T-cell (primary cell): Measurements from ENCODE around the gene DLX4. TPM values are rescaled to one million over a fixed set of nuclear protein-coding genes. Genes with fewer than 3 reads are reported as not detected.

Experiments used
- ATAC-seq, 4 experiments: fragments of 200-7000 bp in 3 of 4; fragments of 150-1000 bp in 1 of 4; cut with Tn5 transposase; replicated peaks in 1 of 4; 1 replicate in 3 of 4; 2 replicates in 1 of 4; pipeline ENCODE4 v1.10.0; 2021; ENCODE audit warnings: moderate library complexity in 3 of 4, mild to moderate bottlenecking in 2 of 4, moderate number of reproducible peaks in 1 of 4
- CTCF ChIA-PET, 2 donors: fragments of 300-600 bp; sonication (Branson Sonifier 250); formaldehyde crosslinking; loops; one replicate each; lab custom pipeline; 2022; ENCODE audit warnings: antibody characterized with exemption in 2 of 2; lab: Charles Lee
- POLR2A ChIA-PET, 2 donors: fragments of 300-600 bp; sonication (Branson Sonifier 250); formaldehyde crosslinking; loops; one replicate each; lab custom pipeline; 2022; ENCODE audit warnings: antibody characterized with exemption in 2 of 2; lab: Charles Lee
- DNase-seq, 35 experiments: peaks; one replicate each; pipeline versions ENCODE4 v3.0.0 to v3.0.0-alpha.2; 2013 to 2023
- H3K27ac ChIP-seq: one replicate; pipeline ENCODE4 v1.5.1; 2013; ENCODE audit warnings: low read length
- H3K27me3 ChIP-seq, 2 experiments: replicated peaks in 1 of 2; 1 replicate in 1 of 2; 2 replicates in 1 of 2; pipeline versions ENCODE4 v1.6.1 to v1.7.0; 2013; ENCODE audit warnings: low read length in 1 of 2, mixed read lengths in 1 of 2; ENCODE audit not compliant: control insufficient read depth in 2 of 2, insufficient read depth in 2 of 2; ENCODE audit errors: extremely low read depth in 1 of 2
- H3K36me3 ChIP-seq, 2 donors: 1 replicate in 1 of 2; 2 replicates in 1 of 2; pipeline versions ENCODE4 v1.6.1 to v1.7.0; 2013; ENCODE audit warnings: low read length in 1 of 2; ENCODE audit not compliant: control insufficient read depth in 2 of 2, insufficient read depth in 1 of 2; ENCODE audit errors: extremely low read depth in 1 of 2
- H3K4me1 ChIP-seq, 2 experiments: 1 replicate in 1 of 2; 2 replicates in 1 of 2; pipeline versions ENCODE4 v1.6.1 to v1.7.0; 2013; ENCODE audit warnings: low read length in 2 of 2, mixed read lengths in 1 of 2; ENCODE audit not compliant: insufficient read depth in 2 of 2, control insufficient read depth in 1 of 2; ENCODE audit errors: extremely low read depth in 1 of 2
- H3K4me3 ChIP-seq, 2 donors: 1 replicate in 1 of 2; 2 replicates in 1 of 2; pipeline versions ENCODE4 v1.5.1 to v1.7.0; 2013; ENCODE audit warnings: mild to moderate bottlenecking in 2 of 2, low read length in 1 of 2, moderate library complexity in 1 of 2; ENCODE audit not compliant: control insufficient read depth in 1 of 2; ENCODE audit errors: extremely low read depth in 1 of 2
- H3K9me3 ChIP-seq: 2 replicates; pipeline ENCODE4 v1.7.0; 2013
- H3K27ac Mint-ChIP-seq, 2 donors: one replicate each; pipeline ENCODE4 v1.8.0; 2020 to 2021; ENCODE audit warnings: mild to moderate bottlenecking in 2 of 2, mixed read lengths in 2 of 2
- H3K27me3 Mint-ChIP-seq, 2 donors: one replicate each; pipeline ENCODE4 v1.8.0; 2021 to 2022; ENCODE audit warnings: mixed read lengths in 2 of 2
- H3K36me3 Mint-ChIP-seq: one replicate; pipeline ENCODE4 v1.8.0; 2021; ENCODE audit warnings: mixed read lengths
- H3K4me1 Mint-ChIP-seq, 3 donors: one replicate each; pipeline ENCODE4 v1.8.0; 2020 to 2022; ENCODE audit warnings: mixed read lengths in 3 of 3, mild to moderate bottlenecking in 1 of 3
- H3K4me3 Mint-ChIP-seq, 3 donors: one replicate each; pipeline ENCODE4 v1.8.0; 2020 to 2022; ENCODE audit warnings: mild to moderate bottlenecking in 3 of 3, mixed read lengths in 3 of 3, moderate library complexity in 3 of 3
- H3K9me3 Mint-ChIP-seq, 3 donors: one replicate each; pipeline ENCODE4 v1.8.0; 2020 to 2022; ENCODE audit warnings: mixed read lengths in 3 of 3
- WGBS: methylation state at CpG from one replicate; pipeline ENCODE4 v1.1.5; 2013; ENCODE audit warnings: missing lambda C conversion rate; ENCODE audit not compliant: insufficient coverage; 5-methylcytosine and 5-hydroxymethylcytosine counted together
- total RNA-seq, 35 experiments: library from RNA in 6 of 35; stranded (reverse) in 6 of 35; fragments of 120-200 nt in 1 of 35; gene quantifications; one replicate each; pipeline versions ENCODE4 v1.2.1 to v1.2.4 and lab custom pipeline; 2013 to 2026

DLX4 gene
- total RNA-seq, 5 donors from 2014 or later (not counting 1 experiment from before 2014, with no cell fraction given): 0.30 to 1.2 (median 0.79) TPM

DNA sequence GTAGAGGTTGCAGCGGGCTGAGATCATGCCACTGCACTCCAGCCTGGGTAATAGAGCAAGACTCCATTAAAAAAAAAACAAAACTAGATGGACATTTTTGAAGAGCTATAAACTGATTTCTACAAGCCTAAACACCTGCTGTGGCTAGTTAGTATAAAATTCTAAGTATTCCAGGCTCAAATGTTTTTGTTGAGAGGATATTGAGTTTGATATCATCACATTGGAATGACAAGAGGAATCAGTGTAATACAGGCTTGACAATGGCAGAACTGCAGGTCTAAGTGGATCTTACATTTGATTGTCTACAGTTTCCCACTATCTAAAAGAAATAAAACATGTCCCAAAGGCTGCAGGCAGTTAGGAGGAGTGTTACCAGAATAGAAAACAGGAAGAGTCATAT is 49.9 kb downstream of the DLX4 start:
- H3K9me3 ChIP-seq: no peaks in the 10 kb centered on the region
- no peak overlapping the region for H3K27ac ChIP-seq
- CTCF ChIA-PET: no interaction called here
- POLR2A ChIA-PET: interaction anchor here (0.6 to 0.7 kb wide), 2 partner anchors 330 to 422 kb away, joined by 3 read pairs; no protein-coding TSS in a partner anchor
- ATAC-seq (no peak), DNase-seq (no peak)
- no peak overlapping the region for H3K4me3 ChIP-seq
- H3K27me3 ChIP-seq: peaks cover 2 to 41% of the 10 kb centered on the region in 2 experiments
- peaks cover 7 to 11% (median 9%) of the 10 kb centered on the region in 3 donors for H3K9me3 Mint-ChIP-seq
- no peaks in the 10 kb centered on the region for H3K4me1 ChIP-seq
- H3K36me3 Mint-ChIP-seq: peaks cover 4% of the 10 kb centered on the region
- no peaks in the 10 kb centered on the region for H3K36me3 ChIP-seq
- WGBS: no CpG with 5 or more reads among the region's 1 CpG
- peaks cover 16 to 18% of the 10 kb centered on the region in 2 donors for H3K27me3 Mint-ChIP-seq
- no peaks in the 10 kb centered on the region for H3K4me1 Mint-ChIP-seq
- H3K27ac Mint-ChIP-seq: no peak overlapping the region
- no peak overlapping the region for H3K4me3 Mint-ChIP-seq

DNA sequence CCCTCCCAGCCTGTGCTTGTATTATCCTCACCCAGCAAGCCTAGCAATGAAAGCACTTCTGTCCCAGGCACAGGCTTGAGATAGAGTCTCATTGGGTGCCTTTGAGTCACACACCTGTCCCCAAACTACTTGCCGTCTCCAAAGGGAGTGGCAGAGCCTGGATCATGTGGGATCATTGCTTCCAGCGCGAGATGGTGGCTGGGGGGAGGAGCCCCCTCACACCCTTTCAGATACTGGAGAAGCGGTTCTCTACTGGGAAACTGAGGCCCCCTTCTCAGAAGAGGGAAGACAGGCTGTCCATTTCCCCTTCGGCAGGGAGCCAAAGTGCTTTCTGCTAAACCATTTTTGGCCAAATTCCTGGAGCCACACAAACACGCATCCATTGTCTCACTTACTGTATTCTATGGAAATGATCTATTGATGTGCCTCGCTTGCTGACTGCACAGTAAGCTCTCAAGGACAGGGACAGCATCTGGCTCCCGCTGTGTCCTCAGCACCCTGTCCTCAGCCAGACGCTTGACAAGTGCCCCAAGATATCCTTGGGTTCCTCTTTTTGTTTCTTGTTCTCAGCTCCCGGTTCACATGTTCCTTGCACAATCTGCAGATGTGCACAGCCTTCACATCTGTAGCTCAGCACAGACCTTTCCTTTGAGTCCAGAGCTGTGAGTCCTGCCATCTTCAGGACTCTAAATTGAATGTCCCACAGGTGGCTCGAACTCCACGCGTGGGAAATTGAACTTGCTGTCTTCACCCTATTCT is 52.0 kb downstream of the DLX4 start:
- no peak overlapping the region for H3K4me3 ChIP-seq
- H3K27me3 ChIP-seq: peaks cover 2 to 37% of the 10 kb centered on the region in 2 experiments
- DNase-seq: no peak
- no peaks in the 10 kb centered on the region for H3K9me3 Mint-ChIP-seq
- ChIA-PET CTCF (interaction anchor here in 1 of 2 donors (0.6 kb wide), 1 partner anchor 13 kb away, joined by 3 read pairs; no protein-coding TSS in a partner anchor), POLR2A (no interaction called here)
- 48% methylated on average over 8 of the region's 13 CpGs for WGBS
- H3K4me3 Mint-ChIP-seq: no peak overlapping the region
- H3K27ac Mint-ChIP-seq: no peak overlapping the region
- H3K4me1 Mint-ChIP-seq: no peaks in the 10 kb centered on the region
- peaks cover 16 to 17% of the 10 kb centered on the region in 2 donors for H3K27me3 Mint-ChIP-seq
- no peaks in the 10 kb centered on the region for H3K4me1 ChIP-seq
- no peak overlapping the region for H3K27ac ChIP-seq
- H3K9me3 ChIP-seq: no peaks in the 10 kb centered on the region
- no peak for ATAC-seq
- H3K36me3 ChIP-seq: no peaks in the 10 kb centered on the region
- H3K36me3 Mint-ChIP-seq: no peaks in the 10 kb centered on the region

DNA sequence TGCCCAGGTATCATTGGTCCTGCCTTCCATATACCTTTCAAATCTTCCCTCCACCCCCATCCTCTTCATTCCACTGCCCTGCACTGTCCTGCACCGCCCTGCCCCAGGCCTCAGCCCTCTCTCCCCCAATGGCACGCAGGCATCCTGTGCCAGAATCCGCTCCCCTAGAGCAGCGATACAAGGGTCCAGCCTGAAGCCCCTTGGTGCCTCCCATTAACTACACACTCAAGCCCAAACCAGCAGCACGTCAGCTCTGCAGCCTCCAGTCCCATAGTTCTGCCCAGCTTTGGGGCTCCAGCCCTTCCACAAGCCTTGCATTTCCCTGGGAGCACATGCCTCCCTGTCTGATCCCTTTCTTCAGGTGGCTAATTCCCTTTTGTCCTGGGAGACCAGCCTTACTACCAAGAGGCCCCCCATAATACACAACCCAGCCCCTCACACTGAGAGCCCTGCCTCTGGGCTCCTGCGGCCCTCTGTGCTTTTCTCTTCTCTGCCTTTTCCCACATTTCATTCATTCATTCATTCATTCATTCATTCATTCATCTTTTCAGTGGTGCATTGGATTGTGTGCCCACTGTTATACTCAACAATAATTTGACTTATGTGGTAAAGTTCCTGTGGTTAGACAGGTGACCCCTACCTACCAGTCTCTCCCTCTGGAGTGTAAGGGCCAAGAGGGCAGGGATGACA is 52.8 kb downstream of the DLX4 start:
- no peaks in the 10 kb centered on the region for H3K9me3 Mint-ChIP-seq
- ATAC-seq (no peak), DNase-seq (no peak)
- no peak overlapping the region for H3K27ac Mint-ChIP-seq
- Histone ChIP-seq H3K4me3 (no peak overlapping the region), H3K4me1 (peaks cover 0 to under 1% of the 10 kb centered on the region in 2 experiments), H3K36me3 (no peaks in the 10 kb centered on the region), H3K27ac (no peak overlapping the region), H3K9me3 (no peaks in the 10 kb centered on the region), H3K27me3 (peaks cover 2 to 40% of the 10 kb centered on the region in 2 experiments)
- ChIA-PET CTCF (interaction anchor here in 1 of 2 donors (0.6 kb wide), 1 partner anchor 12 kb away, joined by 3 read pairs; no protein-coding TSS in a partner anchor), POLR2A (no interaction called here)
- no peak overlapping the region for H3K4me3 Mint-ChIP-seq
- peaks cover 12 to 17% of the 10 kb centered on the region in 2 donors for H3K27me3 Mint-ChIP-seq
- no peaks in the 10 kb centered on the region for H3K36me3 Mint-ChIP-seq
- 81% methylated on average over 5 of the region's 6 CpGs for WGBS
- H3K4me1 Mint-ChIP-seq: peaks cover 0 to 4% (median 4%) of the 10 kb centered on the region in 3 donors

DNA sequence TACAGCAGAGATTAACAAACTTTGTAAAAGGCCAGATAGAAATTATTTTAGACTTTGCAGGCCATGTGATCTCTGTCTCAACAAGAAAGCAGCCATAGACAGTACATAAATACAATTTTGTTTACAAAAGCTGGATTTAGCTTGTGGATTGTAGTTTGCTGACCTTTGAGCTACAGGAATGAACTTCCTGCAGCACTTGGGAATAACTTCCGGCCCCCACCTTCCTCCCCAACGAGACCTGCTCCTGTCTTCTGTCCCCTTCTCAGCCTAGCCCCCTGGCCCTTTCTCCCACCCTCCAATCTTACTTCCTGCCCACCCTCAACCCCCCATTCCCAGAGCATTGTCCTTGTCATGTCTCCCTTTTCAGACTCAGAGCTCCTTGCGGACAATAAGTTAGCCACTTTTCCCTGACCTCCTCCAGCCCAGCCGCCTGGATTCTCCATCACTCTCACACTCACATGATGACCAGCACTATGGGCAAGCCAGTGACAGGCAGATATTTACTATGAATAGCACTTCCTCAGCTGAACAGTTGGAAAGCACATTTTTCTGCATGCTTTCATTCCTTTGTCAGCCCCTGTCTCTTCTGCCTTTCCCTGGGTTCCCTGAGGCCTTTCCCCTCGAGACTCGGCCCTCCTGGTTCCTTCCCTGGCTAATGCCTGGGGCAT is 53.6 kb downstream of the DLX4 start:
- ATAC-seq: no peak
- Histone ChIP-seq H3K4me1 (peaks cover 0 to 8% of the 10 kb centered on the region in 2 experiments), H3K9me3 (no peaks in the 10 kb centered on the region), H3K36me3 (no peaks in the 10 kb centered on the region), H3K27me3 (peaks cover 2 to 43% of the 10 kb centered on the region in 2 experiments), H3K27ac (no peak overlapping the region), H3K4me3 (no peak overlapping the region)
- Mint-ChIP-seq H3K27me3 (peaks cover 15 to 23% of the 10 kb centered on the region in 2 donors), H3K4me1 (peaks cover 4 to 9% (median 8%) of the 10 kb centered on the region in 3 donors), H3K9me3 (no peaks in the 10 kb centered on the region), H3K4me3 (no peak overlapping the region), H3K36me3 (no peaks in the 10 kb centered on the region), H3K27ac (no peak overlapping the region)
- 81% methylated on average over 4 of the region's 6 CpGs for WGBS
- no peak for DNase-seq
- ChIA-PET POLR2A (interaction anchor here in 1 of 2 donors (0.6 kb wide), 1 partner anchor 215 kb away, joined by 7 read pairs; no protein-coding TSS in a partner anchor), CTCF (no interaction called here)

DNA sequence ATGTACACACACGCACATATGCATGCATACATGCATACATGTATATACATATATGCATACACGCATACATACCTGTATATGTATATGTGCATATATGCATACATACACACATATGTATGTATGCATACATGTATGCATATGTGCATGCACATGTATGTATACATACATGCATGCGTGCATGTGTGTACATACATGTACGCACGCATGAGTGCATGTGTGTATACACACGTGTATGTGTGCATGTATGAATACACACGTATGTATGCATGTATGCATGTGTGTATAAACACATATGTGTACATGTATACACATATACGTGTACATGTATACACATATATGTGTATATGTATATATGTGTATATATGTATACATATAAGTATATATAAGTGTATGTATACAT is 54.5 kb downstream of the DLX4 start:
- Histone ChIP-seq H3K4me3 (no peak overlapping the region), H3K27me3 (peaks cover 2 to 52% of the 10 kb centered on the region in 2 experiments), H3K27ac (no peak overlapping the region), H3K4me1 (peaks cover 0 to 11% of the 10 kb centered on the region in 2 experiments), H3K9me3 (no peaks in the 10 kb centered on the region), H3K36me3 (no peaks in the 10 kb centered on the region)
- Mint-ChIP-seq H3K27ac (no peak overlapping the region), H3K36me3 (no peaks in the 10 kb centered on the region), H3K27me3 (peaks cover 24 to 32% of the 10 kb centered on the region in 2 donors), H3K9me3 (no peaks in the 10 kb centered on the region), H3K4me1 (peaks cover 11 to 16% (median 12%) of the 10 kb centered on the region in 3 donors), H3K4me3 (no peak overlapping the region)
- CTCF ChIA-PET: no interaction called here
- ATAC-seq (no peak), DNase-seq (peak in 1 of 35 experiments; percentile 17)
- WGBS: no CpG with 5 or more reads among the region's 8 CpGs
- POLR2A ChIA-PET: no interaction called here
